ENCODE measurements around the gene CAPZB.

Gene CAPZB

GRCh38 chr1:19465123-19465522 lies 20.2 kb downstream of the CAPZB start:
- H3K27ac ChIP-seq (replicated peaks): no peak overlapping the region
- no peaks in the 10 kb centered on the region for H3K27me3 ChIP-seq (ENCODE audit: insufficient read depth, poor library complexity, severe bottlenecking)
- no peak overlapping the region for H3K4me3 ChIP-seq (replicated peaks; ENCODE audit: insufficient read depth, low read length)
- DNase-seq (ENCODE audit: low read depth in 1 of 2, low spot score in 1 of 2): no peak
- TF ChIP-seq REST (IDR thresholded peaks at IDR 0.05; ENCODE audit: insufficient replicate concordance, low read depth) (no peak), SPI1 (IDR thresholded peaks at IDR 0.05; ENCODE audit: borderline replicate concordance, low read depth) (no peak), GABPA (IDR thresholded peaks at IDR 0.05; ENCODE audit: low read depth) (no peak), POLR2AphosphoS5 (IDR thresholded peaks at IDR 0.05; ENCODE audit: low read depth) (no peak), CTCF (IDR thresholded peaks at IDR 0.05; ENCODE audit: insufficient read depth, low read length) (no peak)

GRCh38 chr1:19464696-19465095 lies 20.6 kb downstream of the CAPZB start:
- TF ChIP-seq CTCF (IDR thresholded peaks at IDR 0.05; ENCODE audit: insufficient read depth, low read length): no peak
- no peak for TF ChIP-seq GABPA (IDR thresholded peaks at IDR 0.05; ENCODE audit: low read depth)
- TF ChIP-seq REST (IDR thresholded peaks at IDR 0.05; ENCODE audit: insufficient replicate concordance, low read depth): no peak
- no peak for TF ChIP-seq SPI1 (IDR thresholded peaks at IDR 0.05; ENCODE audit: borderline replicate concordance, low read depth)
- no peak for TF ChIP-seq POLR2AphosphoS5 (IDR thresholded peaks at IDR 0.05; ENCODE audit: low read depth)
- H3K27me3 ChIP-seq (ENCODE audit: insufficient read depth, poor library complexity, severe bottlenecking): no peaks in the 10 kb centered on the region
- H3K27ac ChIP-seq (replicated peaks): no peak overlapping the region
- no peak for DNase-seq (ENCODE audit: low read depth in 1 of 2, low spot score in 1 of 2)
- no peak overlapping the region for H3K4me3 ChIP-seq (replicated peaks; ENCODE audit: insufficient read depth, low read length)

- TF ChIP-seq REST (IDR thresholded peaks at IDR 0.05; ENCODE audit: insufficient replicate concordance, low read depth) (no peak), SPI1 (IDR thresholded peaks at IDR 0.05; ENCODE audit: borderline replicate concordance, low read depth) (no peak), GABPA (IDR thresholded peaks at IDR 0.05; ENCODE audit: low read depth) (no peak), CTCF (IDR thresholded peaks at IDR 0.05; ENCODE audit: insufficient read depth, low read length) (no peak), POLR2AphosphoS5 (IDR thresholded peaks at IDR 0.05; ENCODE audit: low read depth) (no peak)
- no peak overlapping the region for H3K4me3 ChIP-seq (replicated peaks; ENCODE audit: insufficient read depth, low read length)
- H3K27me3 ChIP-seq (ENCODE audit: insufficient read depth, poor library complexity, severe bottlenecking): no peaks in the 10 kb centered on the region
- no peak for DNase-seq (ENCODE audit: low read depth in 1 of 2, low spot score in 1 of 2)
- no peak overlapping the region for H3K27ac ChIP-seq (replicated peaks)
Measured at GRCh38 chr1:19463504-19463803, 21.9 kb downstream of the CAPZB start.
